GM19438 (cell line): ENCODE results near the gene IFITM10.

Experiments used
- ATAC-seq: cut with Tn5 transposase; IDR thresholded peaks from one replicate; pipeline ENCODE4 v1.9.1; 2021; ENCODE audit warnings: low read depth; ENCODE audit not compliant: unreplicated experiment

IFITM10 gene

DNA sequence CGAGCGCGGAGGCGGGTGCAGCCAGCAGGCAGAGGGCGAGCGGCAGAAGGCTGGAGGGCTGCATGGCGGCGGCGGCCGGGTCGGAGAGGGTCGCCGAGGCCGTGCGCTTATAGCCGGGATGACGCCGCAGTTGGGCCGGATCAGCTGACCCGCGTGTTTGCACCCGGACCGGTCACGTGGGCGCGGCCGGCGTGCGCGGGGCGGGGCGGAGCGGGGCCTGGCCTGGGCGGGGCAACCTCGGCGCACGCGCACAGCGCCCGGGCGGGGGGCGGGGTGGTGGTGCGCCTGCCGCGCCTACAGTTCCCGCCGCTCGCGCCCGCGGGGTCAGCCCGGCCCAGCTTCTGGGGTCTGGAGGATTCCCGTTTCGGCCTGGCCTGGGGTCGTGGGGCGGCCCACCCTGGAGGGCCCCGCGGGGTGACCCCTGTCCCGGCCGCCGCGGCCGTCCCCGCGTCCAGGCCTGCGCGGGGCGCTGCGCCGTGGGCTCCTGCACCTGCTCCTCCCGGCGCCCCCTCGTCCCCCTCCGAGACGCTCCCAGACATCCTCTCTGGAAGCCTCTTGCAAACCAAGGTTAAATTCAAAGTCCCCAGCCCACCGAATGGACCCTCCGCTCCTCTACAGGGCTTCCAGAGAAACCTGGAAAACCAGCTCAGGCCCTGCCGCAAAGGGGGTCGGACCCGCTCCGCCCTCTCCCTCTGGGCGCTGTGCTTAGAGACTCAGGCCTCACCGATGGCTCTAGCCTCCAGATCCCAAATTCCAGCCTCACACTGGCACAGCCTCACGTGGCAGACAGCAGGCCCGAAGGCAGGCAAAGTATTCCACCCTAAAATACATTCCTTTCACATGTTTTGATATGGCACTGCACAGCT lies 13.6 kb upstream of the IFITM10 start, which contains the start of gene CTSD:
Gene CTSD (minus strand): TSS at position 132 of the 866 bp plus-strand sequence. CDS start 68 bp downstream, at position 64.
- peak; percentile 76 for ATAC-seq

- ATAC-seq = peak; percentile 12
Measured at GRCh38 chr11:1763336-1763795, 13.0 kb upstream of the IFITM10 start.

DNA sequence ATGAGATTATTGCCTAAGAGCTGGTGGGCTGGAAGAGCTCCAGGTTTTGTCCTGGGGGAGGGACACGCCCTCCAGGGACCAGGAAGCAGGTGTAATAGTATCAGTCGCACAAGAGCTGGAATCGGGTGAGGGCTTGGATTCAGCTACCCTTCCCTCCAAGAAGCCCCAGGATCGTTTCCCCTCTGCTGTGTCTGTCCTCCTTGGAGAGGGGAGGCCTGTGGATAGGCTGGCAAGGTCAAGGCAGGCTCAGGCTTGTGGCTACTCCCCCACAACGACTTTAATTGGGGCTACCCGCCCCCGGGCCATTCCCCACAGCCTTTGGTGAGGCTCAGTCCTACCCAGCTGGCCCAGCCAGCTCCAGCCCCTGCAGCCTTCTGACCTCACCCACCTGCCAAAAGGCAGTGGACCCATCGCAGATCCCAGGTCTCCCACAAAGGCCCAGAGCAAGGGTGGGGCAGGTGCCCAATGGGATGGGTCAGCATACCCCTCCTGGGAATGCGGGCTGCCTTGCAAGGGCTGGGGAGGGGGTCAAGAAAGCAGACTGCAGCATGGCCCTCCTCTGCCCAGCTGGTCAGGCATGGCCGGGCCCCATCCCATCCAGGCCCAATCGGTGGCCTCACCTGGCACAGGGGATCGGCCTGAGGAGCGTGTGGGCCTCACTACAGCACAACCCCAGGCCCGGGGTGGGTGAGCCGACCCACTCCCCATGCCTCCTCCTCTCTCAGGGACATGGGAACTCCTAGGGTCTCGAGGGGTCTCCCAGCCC lies 12.3 kb upstream of the IFITM10 start:
- no peak for ATAC-seq

DNA sequence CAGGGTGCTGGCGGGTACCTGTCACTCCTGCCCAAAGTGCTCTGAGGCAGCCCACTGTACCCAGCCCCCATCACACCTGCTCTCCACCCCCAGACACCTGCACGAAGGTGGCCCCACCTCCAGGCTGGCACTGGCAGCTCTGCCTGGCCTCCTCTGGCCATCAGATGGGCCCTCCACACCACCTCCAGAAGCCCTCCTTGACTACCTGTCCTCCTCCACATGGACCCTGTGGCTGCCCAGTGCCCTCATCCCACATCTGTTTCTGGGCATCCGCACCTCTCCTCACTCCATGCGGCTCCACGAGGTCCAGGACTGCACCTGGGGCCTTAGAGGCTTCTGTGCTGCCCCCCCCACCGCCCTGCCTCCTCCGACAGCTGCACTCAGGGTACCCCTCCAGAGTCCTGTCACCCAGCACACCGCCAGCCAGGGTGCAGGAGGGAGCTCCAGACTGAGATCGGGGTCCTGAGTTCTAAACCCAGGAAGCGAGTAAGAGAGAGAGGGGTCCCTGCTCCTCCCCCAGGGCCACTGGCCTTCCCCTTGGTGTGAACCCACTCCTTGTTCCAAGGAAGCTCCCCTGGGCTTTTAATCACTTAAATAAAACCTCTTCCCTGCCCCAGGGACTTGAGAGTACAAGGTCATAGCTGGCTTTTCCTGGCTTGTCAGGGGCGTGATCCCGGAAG lies 11.6 kb upstream of the IFITM10 start:
- ATAC-seq = no peak

GRCh38 chr11:1761110-1761856 lies 10.9 kb upstream of the IFITM10 start:
- no peak for ATAC-seq

DNA sequence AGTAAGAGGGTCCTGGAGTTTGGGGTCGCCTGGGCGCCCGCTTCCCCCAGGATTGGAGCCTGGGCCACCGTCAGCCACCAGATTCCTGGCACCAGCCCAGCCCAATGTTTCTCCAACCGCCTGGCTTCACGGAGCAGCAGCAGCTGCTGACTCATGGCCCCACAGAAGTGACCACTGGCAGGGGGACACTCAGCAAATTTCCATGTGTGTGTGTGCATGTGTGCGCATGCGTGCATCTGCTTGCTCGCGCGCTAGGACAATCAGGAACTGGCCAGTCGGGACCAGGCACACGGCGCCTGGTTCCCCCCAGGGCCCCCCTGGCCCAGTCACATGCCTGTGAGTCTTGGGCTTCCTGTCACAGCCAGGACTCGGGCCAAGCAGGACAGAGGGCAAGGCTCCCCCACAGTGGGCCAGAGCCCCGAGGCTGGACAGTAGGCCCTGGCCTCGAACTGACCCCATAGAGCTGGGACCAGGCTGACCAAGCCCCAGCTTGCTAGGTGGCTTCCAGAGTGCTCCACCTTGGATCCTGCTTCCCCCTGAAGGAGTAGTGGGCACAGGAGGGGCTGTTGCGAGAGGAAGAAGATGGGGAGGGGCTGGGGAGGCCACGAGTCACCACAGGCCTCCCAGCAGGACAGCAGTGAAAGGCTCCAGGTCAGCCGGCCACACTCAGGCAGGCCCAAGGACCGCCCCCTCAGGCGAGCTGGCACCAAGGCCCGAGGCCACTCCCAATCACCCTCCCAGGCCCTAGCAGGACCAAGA lies 10.1 kb upstream of the IFITM10 start:
- no peak for ATAC-seq

DNA sequence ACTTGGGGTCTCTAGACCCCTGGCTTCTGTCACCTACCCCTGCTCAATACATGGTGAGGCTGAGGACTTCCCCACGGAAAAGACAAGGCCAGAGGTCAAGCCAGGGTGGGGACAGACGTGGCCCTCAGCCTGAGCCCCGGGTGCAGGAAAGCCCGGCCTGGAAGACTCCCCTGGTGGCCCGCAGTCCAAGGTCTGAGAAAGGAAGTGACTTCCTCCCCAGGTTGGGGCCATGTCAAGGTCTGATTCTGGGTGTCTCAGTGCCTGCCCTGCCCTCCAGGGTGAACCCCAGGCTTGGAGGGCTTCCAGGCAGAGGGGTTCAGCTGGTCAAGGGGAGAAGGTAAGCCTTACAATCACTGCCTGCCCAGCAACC lies 9.4 kb upstream of the IFITM10 start:
- no peak for ATAC-seq

GRCh38 chr11:1759151-1759850 lies 8.9 kb upstream of the IFITM10 start:
- no peak for ATAC-seq

DNA sequence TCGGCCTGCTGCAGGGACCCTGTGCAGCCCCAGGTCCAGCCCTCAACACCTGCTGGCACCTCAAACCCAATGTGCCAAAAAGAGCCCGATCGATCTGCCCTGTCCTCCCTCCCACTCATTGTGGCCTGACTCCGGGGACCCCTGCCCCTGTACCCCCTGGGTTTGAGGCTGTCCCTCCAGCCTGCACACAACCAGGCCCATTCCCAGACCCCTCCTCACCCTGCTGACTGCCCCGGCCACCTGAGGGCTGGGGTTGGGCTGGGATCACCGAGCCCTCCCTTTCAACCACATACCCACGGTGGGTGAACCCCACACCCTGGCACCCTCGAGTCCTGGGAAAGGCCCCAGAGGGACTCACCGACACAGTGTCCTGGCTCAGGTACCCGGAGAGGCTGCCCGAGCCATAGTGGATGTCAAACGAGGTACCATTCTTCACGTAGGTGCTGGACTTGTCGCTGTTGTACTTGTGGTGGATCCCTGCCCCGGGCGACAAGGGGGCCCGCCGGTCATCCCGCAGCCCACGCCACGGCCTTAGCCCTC lies 8.3 kb upstream of the IFITM10 start:
- ATAC-seq = no peak

GRCh38 chr11:1757861-1758610 lies 7.6 kb upstream of the IFITM10 start:
- no peak for ATAC-seq

DNA sequence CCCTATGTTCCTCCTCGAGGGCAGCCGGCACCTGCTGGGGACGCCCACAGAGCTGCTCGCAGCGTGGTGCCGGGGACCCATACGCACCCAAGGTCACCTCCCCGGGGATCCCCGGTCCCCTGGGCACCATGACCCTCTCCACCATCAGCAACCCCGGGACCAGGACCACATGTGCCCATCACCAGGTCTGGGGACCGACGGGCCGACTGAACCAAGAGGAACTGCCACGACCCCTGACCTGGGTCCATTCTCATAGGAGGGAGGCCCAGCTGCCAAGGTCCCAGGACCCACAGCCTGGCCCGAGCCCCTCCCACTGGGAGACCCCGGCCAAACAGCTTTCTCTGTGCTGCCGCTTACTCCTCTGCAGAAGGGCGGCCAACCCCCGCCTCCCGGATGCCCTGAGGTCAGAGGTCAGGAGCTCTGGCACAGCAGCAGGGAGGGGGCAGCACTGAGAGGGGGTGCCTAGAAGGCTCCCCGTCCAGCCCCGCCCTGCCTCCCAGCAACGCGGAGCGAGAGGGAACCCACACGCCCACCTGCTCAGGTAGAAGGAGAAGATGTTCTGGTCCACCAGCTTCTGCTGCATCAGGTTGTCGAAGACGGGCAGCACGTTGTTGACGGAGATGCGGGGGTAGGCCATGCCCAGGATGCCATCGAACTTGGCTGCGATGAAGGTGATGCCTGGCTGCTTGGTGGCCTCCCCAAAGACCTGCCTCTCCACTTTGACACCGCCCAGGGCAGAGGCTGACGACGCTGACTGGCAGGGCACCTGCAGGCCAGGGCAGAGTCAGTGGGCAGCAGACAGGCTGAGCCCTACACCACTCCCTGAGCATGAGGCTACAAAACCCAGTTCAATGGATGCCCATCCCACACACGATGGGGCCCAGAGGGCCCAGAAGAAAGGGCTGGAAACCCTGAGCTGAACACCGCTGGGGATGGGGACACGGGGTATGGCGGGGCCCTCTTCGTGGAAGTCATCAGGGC lies 6.7 kb upstream of the IFITM10 start:
- ATAC-seq = no peak

DNA sequence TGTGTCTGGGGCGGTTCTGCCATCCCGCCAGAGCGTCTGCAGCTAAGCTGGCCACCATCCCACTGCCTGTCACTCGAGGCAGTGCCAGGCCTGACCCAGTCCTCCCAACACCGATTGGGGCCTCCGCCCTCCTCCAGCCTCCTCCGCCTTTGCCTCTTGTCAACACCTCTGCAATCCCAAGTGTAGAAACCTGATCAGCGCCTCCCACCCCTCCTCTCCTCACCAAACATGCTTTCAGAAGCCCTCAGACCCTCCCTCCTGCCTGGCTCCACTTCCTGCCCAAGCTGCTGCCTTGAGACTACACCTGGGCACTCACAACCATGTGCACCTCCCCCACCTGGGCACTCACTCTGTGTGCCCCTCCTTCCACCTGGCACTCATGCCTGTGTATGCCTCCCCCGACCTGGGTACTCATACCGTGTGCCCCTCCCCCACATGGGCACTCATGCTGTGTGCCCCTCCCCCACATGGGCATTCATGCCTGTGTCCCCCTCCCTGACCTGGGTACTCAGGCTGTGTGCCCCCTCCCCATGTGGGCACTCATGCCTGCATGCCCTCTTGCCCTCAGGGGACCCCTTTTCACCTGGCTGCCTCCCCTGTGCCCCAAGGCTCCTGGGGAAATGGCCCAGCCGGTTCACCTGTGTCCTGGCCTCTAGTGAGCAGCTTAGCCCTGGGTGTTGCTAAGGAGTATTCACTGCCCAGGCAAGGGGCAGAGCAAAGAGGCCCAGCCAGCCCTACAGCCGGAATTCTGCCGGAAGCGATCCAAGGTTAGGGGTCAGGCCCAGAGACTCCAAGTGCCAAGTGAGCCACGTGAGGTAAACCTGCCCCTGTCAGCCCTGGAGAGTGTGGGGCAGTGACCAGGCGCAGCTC lies 5.5 kb upstream of the IFITM10 start:
- ATAC-seq = no peak

DNA sequence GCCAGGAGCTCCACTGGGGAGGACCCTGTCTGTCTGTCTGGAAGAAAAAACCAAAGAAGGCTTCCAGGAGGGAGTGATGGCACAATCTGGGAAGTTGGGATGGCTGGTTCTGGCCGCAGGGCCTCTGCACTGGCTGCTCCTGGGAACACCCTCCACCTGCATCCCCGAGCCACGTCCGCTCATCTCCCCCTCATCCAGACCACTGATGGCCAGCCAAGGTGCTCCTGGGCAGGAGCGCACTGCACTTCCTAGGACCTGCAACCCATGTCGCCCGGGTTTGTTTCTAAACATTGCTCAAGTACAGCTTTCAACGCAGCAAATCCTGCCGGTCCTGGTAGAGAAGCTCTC lies 4.9 kb upstream of the IFITM10 start:
- ATAC-seq = no peak

GRCh38 chr11:1754376-1755150 lies 4.2 kb upstream of the IFITM10 start:
- no peak for ATAC-seq

GRCh38 chr11:1753929-1754305 lies 3.5 kb upstream of the IFITM10 start:
- no peak for ATAC-seq
